ENCODE results near the gene SLC25A26. TPM values are rescaled to one million over a fixed set of nuclear protein-coding genes. Genes with fewer than 3 reads are reported as not detected.

The SLC25A26 gene
- total RNA-seq, 1 donor from 2014 or later, result 17.7 TPM

DNA sequence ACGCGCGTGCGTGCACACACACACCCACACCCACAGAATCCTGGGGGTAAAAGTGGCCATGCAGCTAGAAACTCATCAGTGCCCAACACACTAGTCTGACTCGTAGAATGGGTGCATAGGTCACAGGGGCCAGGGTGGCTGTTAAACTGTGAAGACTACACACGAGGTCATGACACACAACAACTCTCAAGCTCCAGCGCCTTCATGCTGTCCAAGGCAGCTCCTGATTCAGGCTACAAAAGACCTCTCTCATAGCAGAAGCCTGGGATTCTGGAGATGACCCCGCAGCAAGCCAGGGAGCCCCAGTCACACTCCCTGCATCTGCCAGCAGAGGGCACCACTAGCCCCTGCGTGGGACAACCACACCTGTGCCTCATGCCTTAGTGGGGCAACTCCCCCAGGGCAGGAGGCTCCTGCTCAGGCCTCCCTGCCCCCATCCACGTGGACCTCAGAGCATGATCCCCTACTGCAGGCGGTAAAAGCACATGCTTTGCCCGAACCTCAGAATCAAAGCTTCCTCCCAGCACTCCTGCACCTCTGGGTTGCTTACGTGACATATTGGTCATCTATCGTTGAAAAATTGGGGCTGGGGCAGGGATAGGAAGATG lies 186.9 kb downstream of the SLC25A26 start:
- no peak overlapping the region for H3K4me3 Mint-ChIP-seq (ENCODE audit: unreplicated experiment)
- DNase-seq (ENCODE audit: extremely low spot score, unreplicated experiment), result peak; percentile 92
- TF ChIP-seq, protein P1, sequence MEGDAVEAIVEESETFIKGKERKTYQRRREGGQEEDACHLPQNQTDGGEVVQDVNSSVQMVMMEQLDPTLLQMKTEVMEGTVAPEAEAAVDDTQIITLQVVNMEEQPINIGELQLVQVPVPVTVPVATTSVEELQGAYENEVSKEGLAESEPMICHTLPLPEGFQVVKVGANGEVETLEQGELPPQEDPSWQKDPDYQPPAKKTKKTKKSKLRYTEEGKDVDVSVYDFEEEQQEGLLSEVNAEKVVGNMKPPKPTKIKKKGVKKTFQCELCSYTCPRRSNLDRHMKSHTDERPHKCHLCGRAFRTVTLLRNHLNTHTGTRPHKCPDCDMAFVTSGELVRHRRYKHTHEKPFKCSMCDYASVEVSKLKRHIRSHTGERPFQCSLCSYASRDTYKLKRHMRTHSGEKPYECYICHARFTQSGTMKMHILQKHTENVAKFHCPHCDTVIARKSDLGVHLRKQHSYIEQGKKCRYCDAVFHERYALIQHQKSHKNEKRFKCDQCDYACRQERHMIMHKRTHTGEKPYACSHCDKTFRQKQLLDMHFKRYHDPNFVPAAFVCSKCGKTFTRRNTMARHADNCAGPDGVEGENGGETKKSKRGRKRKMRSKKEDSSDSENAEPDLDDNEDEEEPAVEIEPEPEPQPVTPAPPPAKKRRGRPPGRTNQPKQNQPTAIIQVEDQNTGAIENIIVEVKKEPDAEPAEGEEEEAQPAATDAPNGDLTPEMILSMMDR (IDR thresholded peaks at IDR 0.05), result peak; percentile 93
- H3K27ac Mint-ChIP-seq (ENCODE audit: unreplicated experiment), result no peak overlapping the region
- H3K27me3 Mint-ChIP-seq (ENCODE audit: unreplicated experiment), result no peaks in the 10 kb centered on the region
- no peaks in the 10 kb centered on the region for H3K9me3 Mint-ChIP-seq (ENCODE audit: unreplicated experiment)
- peaks cover 48% of the 10 kb centered on the region for H3K4me1 Mint-ChIP-seq (ENCODE audit: unreplicated experiment)
- H3K36me3 Mint-ChIP-seq (ENCODE audit: unreplicated experiment), result peaks cover 49% of the 10 kb centered on the region

DNA sequence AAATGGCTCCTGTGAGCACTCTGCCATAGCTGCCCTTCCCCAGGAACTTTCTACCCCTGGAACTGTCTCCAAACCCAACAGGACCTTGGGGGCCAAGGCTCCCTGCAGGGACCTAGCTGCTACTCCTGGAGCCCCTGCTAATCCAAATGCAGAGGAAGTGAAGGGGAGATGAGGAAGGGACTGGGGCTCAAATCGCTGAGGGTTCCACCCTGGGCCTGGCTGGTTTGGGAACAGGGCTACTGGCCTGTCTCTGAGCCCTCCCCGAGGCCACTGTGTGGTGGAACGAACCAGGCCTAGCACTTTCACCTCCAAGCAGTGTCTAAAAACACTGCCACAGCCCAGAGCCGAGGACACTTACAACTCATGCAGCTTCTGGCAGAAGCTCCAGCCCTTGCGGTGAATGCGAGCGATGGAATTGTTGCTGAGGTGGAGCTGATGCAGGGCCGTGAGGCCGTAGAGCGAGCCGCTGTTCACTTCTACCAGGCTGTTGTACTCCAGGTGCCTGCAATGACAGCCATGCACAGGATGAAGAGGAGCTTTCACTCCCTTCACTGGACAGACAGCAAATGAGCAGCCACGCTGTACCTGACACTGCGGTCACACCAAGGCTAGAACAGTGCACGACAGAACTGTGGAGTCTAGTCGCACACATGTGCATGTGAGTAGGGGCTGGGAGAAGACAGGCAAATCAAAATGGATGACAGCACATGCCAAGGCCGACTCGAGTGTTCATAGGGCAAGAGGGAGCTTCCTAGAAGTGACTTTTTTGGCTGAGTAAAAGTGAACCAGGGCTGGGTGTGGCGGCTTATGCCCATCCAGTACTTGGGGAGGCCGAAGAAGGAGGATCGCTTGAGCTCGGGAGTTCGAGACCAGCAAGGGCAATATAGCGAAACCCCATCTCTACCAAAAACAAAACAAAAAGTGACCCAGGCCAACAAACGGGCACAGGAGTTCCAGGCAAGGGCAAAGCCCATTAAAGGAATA lies 189.3 kb downstream of the SLC25A26 start:
- Mint-ChIP-seq H3K4me1 (ENCODE audit: unreplicated experiment) (peaks cover 35% of the 10 kb centered on the region), H3K4me3 (ENCODE audit: unreplicated experiment) (no peak overlapping the region), H3K36me3 (ENCODE audit: unreplicated experiment) (peaks cover 52% of the 10 kb centered on the region), H3K27ac (ENCODE audit: unreplicated experiment) (no peak overlapping the region), H3K9me3 (ENCODE audit: unreplicated experiment) (no peaks in the 10 kb centered on the region), H3K27me3 (ENCODE audit: unreplicated experiment) (no peaks in the 10 kb centered on the region)
- TF ChIP-seq, protein P1 (IDR thresholded peaks at IDR 0.05), result no peak
- DNase-seq (ENCODE audit: extremely low spot score, unreplicated experiment), result no peak

DNA sequence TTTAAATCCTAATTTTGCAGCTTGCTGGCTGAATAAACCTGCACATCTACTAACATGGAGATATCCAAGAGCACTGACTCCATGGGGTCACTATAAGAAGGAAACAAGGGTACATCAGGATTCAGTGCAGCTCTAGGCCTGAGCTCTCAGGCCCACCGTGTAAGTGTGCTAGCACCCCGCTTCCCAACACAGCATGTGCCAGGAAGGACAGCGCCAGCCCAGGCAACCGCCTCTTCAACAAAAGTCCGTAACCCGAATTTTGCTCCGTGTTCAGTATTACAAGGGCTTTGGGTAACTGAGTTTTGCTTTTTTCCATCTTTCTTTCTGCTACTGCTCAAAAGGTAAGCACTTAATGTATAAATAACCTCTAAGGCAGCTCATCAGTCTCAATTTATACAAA lies 190.2 kb downstream of the SLC25A26 start:
- DNase-seq (ENCODE audit: extremely low spot score, unreplicated experiment), result no peak
- no peak overlapping the region for H3K4me3 Mint-ChIP-seq (ENCODE audit: unreplicated experiment)
- no peaks in the 10 kb centered on the region for H3K27me3 Mint-ChIP-seq (ENCODE audit: unreplicated experiment)
- TF ChIP-seq, protein P1 (IDR thresholded peaks at IDR 0.05), result no peak
- peaks cover 26% of the 10 kb centered on the region for H3K4me1 Mint-ChIP-seq (ENCODE audit: unreplicated experiment)
- H3K9me3 Mint-ChIP-seq (ENCODE audit: unreplicated experiment), result no peaks in the 10 kb centered on the region
- peaks cover 46% of the 10 kb centered on the region for H3K36me3 Mint-ChIP-seq (ENCODE audit: unreplicated experiment)
- no peak overlapping the region for H3K27ac Mint-ChIP-seq (ENCODE audit: unreplicated experiment)

DNA sequence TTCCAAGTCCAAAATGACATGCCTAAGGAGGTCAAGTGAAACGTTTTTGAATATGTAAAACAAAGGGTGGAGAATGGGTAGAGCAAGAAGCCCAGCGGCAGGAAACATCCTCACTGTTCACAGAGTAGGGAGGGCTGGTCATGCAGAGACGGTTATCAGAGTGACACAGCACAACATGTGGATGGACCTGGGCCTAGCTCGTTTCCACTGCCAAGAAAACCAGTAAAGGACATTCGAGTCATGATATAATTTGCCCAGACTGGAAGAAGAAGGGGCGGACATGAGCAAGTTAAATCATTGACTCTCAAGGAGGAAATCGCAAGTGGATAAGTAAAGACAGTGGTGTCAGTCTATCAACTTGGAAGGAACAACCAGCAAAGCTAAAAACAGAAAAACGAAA lies 190.7 kb downstream of the SLC25A26 start:
- no peak for DNase-seq (ENCODE audit: extremely low spot score, unreplicated experiment)
- TF ChIP-seq, protein P1 (IDR thresholded peaks at IDR 0.05), result no peak
- Mint-ChIP-seq H3K4me1 (ENCODE audit: unreplicated experiment) (peaks cover 21% of the 10 kb centered on the region), H3K4me3 (ENCODE audit: unreplicated experiment) (no peak overlapping the region), H3K27ac (ENCODE audit: unreplicated experiment) (peak overlapping the region; percentile 10), H3K9me3 (ENCODE audit: unreplicated experiment) (no peaks in the 10 kb centered on the region), H3K36me3 (ENCODE audit: unreplicated experiment) (peaks cover 51% of the 10 kb centered on the region), H3K27me3 (ENCODE audit: unreplicated experiment) (no peaks in the 10 kb centered on the region)

All from osteocyte (in vitro differentiated cells).